Astrocyte (in vitro differentiated cells and primary cell): ENCODE measurements around the gene AMPD2.

Experiments
- EZH2 ChIP-seq: IDR thresholded peaks from 2 replicates; pipeline ENCODE4 v1.6.1; 2012; ENCODE audit warnings: mild to moderate bottlenecking, low read length, inconsistent platforms; ENCODE audit not compliant: insufficient read depth
- TF ChIP-seq, protein P1 (sequence below): IDR thresholded peaks from 2 replicates; pipeline ENCODE4 v1.5.1; 2011; ENCODE audit warnings: low read depth, mild to moderate bottlenecking, inconsistent platforms, low read length, moderate library complexity; ENCODE audit not compliant: insufficient read depth

DNA sequence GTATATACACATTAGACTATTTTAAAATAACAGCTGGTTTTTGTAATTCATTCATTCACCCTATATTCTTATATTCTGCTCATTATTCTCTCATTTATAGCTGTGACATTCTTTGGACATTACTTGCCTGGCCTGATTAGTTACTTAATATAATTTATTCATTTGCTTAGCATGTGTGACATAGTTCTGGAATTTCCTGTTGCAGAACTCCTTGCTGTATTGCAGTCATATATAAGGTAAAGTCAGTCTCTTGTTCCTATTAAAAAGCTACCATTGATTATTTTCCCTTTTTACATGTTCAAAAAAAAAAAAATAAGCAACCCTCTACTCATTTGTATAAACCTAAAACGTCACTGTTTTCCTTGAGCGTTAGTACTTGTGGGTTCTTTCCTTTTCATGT is 24.1 kb upstream of the AMPD2 start:
- TF ChIP-seq, protein P1, sequence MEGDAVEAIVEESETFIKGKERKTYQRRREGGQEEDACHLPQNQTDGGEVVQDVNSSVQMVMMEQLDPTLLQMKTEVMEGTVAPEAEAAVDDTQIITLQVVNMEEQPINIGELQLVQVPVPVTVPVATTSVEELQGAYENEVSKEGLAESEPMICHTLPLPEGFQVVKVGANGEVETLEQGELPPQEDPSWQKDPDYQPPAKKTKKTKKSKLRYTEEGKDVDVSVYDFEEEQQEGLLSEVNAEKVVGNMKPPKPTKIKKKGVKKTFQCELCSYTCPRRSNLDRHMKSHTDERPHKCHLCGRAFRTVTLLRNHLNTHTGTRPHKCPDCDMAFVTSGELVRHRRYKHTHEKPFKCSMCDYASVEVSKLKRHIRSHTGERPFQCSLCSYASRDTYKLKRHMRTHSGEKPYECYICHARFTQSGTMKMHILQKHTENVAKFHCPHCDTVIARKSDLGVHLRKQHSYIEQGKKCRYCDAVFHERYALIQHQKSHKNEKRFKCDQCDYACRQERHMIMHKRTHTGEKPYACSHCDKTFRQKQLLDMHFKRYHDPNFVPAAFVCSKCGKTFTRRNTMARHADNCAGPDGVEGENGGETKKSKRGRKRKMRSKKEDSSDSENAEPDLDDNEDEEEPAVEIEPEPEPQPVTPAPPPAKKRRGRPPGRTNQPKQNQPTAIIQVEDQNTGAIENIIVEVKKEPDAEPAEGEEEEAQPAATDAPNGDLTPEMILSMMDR, result no peak
- no peak for TF ChIP-seq EZH2
